Cerebellar nuclear complex (tissue), 1 donor: Measurements from ENCODE around the gene GGA2.
"Not testable (repeated sequence)": the region's sequence is repeated elsewhere in the genome, so short reads cannot be mapped to it uniquely, and the experiment has no call there.

ENCODE experiments used
- DNase-seq, 2 experiments: peaks; one replicate each; lab custom pipeline; 2025; lab: John Stamatoyannopoulos, UW

GGA2 gene

GRCh38 chr16:23504453-23505179 is 5.7 kb downstream of the GGA2 start:
- no peak for DNase-seq

DNA sequence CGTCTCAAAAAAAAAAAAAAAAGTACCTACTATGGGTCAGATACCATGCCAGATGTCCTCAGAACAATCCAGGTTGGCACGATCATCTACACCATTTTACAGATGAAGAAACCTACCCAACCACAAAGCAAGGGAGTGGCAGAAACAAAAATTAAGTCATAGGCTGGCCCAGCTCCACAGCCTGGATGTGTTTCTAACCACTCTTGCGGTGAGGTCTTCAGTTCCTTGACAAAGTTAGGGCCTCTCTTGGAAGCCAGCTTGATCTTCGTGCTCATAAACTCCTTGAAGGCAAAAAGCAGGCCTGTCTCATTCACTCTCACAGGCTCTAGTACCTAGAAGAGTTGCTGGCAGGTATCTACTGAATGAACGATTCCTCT is 6.2 kb downstream of the GGA2 start:
- DNase-seq: no peak

- DNase-seq: no peak
Observed at GRCh38 chr16:23502466-23502865, 7.8 kb downstream of the GGA2 start.

DNA sequence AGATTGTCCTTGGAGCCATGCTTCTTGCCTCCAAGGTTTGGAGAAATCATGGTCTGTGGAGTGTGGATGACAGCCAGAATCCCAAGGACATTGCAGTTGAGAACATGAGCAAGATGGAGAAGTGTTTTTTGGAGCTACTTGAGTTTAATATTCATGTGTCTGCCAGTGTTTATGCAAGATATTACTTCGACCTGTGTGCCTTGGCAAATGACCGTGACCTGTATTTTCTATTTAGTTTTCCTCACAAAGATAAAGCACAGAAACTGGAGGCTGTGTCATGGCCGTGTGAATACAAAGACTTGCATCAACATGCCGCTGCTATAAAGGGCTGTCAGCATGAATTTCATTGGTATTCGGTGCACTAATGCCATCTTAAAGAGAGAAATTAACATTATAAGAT is 9.0 kb downstream of the GGA2 start:
- DNase-seq: no peak

GRCh38 chr16:23500862-23501225 is 9.4 kb downstream of the GGA2 start:
- no peak for DNase-seq

GRCh38 chr16:23500212-23500861 is 10.0 kb downstream of the GGA2 start:
- DNase-seq: no peak

GRCh38 chr16:23499801-23500200 is 10.5 kb downstream of the GGA2 start:
- DNase-seq: no peak

GRCh38 chr16:23498863-23499262 is 11.4 kb downstream of the GGA2 start:
- DNase-seq: no peak

DNA sequence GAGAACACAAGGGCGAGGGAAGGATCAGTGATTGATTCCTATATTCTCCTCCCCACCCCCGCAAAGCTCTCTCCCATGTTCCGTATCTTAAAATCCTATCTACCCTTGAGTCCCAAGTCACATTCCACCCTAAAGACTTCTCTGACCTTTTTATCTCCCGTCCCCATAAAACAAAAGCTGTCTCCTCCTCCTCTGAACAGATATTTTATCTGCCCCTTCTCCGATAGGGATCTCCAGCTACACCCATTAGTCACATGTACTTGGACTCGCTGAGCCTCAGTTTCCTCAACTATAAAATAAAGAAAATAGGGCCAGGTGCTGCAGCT is 12.8 kb downstream of the GGA2 start:
- no peak for DNase-seq

DNA sequence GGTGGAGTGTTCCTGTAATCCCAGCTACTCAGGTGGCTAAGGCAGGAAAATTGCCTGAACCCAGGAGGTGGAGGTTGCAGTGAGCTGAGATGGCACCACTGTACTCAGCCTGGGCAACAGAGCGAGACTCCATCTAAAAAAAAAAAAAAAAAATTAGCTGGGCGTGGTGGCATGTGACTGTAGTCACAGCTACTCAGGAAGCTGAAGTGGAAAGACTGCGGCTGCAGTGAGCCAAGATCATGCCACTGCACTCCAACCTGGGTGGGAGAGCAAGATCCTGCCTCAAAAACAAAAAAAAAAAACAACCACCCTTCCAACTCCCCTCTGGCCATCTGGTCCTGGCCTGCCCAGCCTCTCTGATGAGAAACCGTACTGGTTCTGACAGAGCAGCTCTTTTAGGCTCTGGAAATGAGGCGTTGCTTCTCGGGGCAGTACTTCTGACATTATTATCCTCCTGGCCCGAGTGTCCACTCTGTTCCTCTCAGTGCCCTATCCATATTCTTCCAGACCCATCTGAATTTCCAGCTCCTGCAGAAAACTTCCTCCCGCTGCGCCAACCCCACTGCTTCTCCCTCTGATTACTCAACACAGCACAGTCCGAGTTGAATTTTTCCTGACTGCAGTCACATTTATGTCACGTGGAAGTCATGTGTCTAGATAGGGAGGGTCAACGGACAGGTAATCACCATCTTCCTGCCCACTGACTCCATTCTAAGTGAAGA is 13.3 kb downstream of the GGA2 start:
- no peak for DNase-seq

- DNase-seq: no peak
Observed at GRCh38 chr16:23495671-23496070, 14.6 kb downstream of the GGA2 start.

GRCh38 chr16:23494188-23494587 is 16.1 kb downstream of the GGA2 start:
- no peak for DNase-seq

DNA sequence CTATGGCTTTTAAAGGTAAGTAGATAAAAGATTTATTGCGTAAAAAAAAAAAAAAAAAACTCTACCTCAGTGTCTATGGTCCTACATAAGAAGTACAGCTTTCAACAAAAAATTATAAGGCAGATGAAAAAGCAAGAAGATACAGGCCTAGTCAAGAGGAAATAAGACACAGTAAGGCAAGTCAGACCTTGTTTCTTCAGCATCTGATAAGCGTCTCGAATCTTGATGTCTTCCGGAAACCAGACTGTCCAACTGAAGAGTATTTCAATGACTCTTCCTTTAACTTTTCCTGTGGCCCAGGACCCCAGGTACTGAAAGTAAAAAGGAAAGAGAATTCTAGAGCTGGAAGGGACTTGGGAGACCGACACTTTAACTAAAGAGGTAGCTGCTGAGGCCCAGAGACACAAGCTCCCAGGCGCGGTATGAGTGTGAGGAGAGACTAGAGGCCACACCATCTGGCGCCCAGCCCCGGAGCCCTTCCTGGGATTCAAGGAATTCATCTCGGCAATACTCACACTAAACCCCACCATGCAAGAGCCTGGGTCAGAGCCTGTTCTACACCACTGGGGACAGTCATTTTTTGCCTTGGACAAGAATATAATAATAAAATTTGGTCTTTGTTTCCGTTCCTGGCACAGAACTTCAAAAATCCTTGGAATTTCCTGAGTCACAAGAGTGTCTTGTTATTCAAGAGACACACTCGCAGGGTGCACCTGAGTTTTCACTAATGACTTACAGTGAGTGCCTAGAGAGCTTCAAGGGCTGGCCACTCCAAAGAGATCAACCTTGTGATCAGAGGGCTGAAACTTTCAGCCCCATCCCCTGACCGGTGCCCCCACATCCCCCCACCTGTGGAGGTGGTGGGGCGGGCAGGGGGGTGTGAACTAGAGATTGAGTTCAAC is 18.6 kb downstream of the GGA2 start:
- no peak for DNase-seq

GRCh38 chr16:23486480-23486879 is 23.8 kb downstream of the GGA2 start:
- DNase-seq: no peak

DNA sequence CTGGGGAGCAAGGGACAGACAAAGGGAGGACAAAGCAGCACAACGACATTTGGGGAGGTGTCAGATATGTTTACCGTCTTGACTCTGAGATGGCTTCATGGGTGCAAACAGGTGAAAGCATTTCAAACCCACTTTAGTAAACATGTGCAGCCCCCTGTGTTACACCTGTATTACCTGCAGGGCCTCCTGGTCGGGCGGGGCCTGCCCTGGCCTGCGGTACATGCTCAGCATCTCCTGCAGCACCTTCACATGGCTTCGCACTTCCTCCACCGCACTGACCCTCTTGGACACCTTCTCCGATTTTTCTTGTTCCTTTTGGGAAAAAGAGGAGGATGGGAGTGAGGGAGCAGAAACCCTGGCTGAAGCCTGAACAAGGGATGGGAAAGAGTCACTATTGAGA is 24.5 kb downstream of the GGA2 start:
- DNase-seq: no peak

DNA sequence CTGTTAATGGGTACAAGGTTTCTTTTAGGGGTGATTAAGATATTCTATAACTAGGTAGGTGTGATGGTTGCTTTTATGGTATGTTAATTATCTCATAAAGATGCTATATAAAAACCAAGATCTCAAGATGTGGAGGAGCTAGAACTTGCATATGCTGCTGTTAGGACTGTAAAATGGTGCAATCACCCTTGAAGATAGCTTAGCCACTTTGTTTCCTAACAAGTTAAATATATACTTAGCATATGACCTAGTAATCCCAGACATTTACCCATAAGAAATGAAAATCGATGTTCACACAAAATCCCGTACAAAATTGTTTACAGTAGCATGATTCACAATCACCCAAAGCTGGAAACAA is 25.1 kb downstream of the GGA2 start:
- no peak for DNase-seq

DNA sequence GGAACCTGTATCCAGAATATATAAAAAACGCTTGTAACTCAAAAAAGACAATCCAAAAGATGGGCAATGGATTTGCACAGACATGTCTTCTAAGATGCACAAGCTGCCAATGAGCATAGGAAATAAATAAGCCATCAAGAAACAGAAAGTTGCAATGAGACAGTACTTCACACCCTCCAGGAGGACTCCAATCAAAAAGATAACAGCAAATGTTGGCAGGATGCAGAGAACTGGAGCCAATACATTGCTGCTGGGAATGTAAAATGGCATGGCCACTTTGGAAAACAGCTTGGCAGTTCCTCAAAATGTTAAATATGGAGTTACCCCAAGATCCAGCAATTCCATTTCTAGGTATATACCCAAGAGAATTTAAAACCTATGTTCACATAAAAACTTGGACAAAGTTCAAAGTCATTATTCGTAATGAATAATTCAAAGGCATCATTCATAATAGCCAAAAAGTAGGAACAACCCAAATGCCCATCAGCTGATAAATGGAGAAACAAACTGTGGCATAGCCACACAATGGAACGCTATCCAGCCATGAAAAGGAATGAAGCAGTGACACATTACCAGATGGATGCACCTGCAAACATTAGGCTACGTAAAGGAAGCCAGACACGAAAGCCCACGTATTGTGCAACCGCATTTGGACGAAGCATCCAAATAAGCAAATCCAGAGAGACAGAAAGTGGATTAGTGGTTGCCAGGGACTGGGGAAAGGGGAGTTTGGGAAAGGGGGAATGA is 25.6 kb downstream of the GGA2 start:
- no peak for DNase-seq

GRCh38 chr16:23483492-23483891 is 26.8 kb downstream of the GGA2 start:
- not testable (repeated sequence) for DNase-seq

DNA sequence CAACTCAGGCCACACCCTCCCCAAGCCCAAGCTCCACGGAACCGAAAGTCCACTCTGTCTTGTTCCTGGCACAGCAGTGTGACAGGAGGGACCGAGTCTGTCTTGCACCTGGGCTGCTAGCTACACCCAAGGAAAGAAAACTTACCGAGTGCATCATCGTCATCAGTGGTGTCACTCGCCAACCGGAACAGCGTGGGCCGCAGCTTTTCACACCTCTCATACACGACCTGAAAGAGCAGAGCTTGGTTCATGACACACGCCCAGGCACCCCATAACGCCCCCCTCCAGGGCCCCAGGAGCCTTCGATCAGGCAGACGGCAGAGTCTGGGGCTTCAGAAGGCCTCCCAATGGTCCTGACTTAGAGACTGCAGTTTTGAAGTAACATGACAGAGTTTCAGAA is 27.5 kb downstream of the GGA2 start:
- no peak for DNase-seq

DNA sequence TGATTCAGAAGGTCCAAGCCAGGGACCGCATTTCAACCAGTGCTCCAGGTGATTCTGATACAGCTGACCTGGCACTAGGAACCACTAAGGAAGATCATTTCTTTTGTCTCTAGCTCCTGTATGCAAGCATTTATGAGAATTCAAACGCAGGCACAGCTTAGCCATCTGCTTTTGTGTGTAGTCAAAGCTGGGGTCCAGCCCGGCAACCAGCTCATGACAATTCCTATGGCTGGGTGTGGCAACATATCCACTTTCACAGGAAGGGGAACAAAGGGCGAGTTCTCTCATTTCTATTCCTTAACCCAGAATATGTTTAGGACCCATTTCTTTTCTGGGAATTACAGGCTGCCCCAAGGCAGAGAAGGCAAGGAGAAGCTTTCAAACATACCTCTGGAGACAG is 30.0 kb downstream of the GGA2 start:
- DNase-seq: no peak

- no peak for DNase-seq
Observed at GRCh38 chr16:23479138-23479537, 31.2 kb downstream of the GGA2 start.

GRCh38 chr16:23478566-23478965 is 31.7 kb downstream of the GGA2 start:
- no peak for DNase-seq
